Astrocyte (in vitro differentiated cells and primary cell): Measurements from ENCODE around the gene EAF2.

Experiments
- CTCF ChIP-seq: IDR thresholded peaks from 2 replicates; pipeline ENCODE4 v1.5.1; 2011; ENCODE audit warnings: low read depth, mild to moderate bottlenecking, inconsistent platforms, low read length, moderate library complexity; ENCODE audit not compliant: insufficient read depth
- EZH2 ChIP-seq: IDR thresholded peaks from 2 replicates; pipeline ENCODE4 v1.6.1; 2012; ENCODE audit warnings: mild to moderate bottlenecking, low read length, inconsistent platforms; ENCODE audit not compliant: insufficient read depth

GRCh38 chr3:121863801-121864200, 28.8 kb downstream of the EAF2 start:
- TF ChIP-seq CTCF = no peak
- TF ChIP-seq EZH2 = no peak
